ENCODE results near the gene BICC1. TPM values are rescaled to one million over a fixed set of nuclear protein-coding genes. Genes with fewer than 3 reads are reported as not detected.

The BICC1 gene
- total RNA-seq, 1 experiment from 2014 or later: not detected

DNA sequence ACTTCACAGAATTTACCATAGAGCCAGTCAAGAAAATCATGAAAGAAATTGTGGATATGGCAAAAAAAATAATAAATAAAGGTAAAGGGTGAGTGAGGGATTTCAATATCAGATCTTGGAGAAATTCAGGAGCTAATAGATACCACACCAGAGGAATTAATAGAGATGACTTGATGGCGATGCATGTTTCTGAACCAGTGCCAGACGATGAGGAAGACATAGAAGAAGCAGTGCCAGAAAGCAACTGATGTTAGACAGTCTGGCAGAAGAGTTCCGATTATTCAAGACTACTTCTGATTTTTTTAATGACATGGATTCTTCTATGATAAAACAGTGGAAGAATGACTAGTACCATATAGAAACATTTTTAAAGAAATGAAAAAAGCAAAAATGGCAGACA, 314.7 kb downstream of the BICC1 start:
- POLR2A ChIA-PET: no interaction called here
- intact Hi-C loops (cut with micrococcal nuclease): no loop called here
- Histone ChIP-seq H3K4me3 (replicated peaks in 1 of 2; ENCODE audit: low read depth in 1 of 2, low read length in 2 of 2) (no peak overlapping the region), H3K4me2 (ENCODE audit: low read length) (no peak overlapping the region), H3K79me2 (ENCODE audit: insufficient read depth, low read length) (no peaks in the 10 kb centered on the region), H3K9ac (ENCODE audit: low read length) (no peak overlapping the region), H3K27ac (ENCODE audit: low read depth, low read length) (no peak overlapping the region), H3K27me3 (ENCODE audit: insufficient read depth, low read length) (no peaks in the 10 kb centered on the region), H3K9me3 (ENCODE audit: control insufficient read depth in 1 of 2, insufficient read depth in 1 of 2, low read depth in 1 of 2, low read length in 2 of 2) (no peaks in the 10 kb centered on the region), H4K20me1 (ENCODE audit: insufficient read depth) (no peaks in the 10 kb centered on the region), H3K4me1 (ENCODE audit: control insufficient read depth in 1 of 2, insufficient read depth in 2 of 2, low read length in 2 of 2) (no peaks in the 10 kb centered on the region), H3K9me2 (ENCODE audit: insufficient read depth) (no peaks in the 10 kb centered on the region), H2AFZ (ENCODE audit: low read depth, low read length, poor library complexity, severe bottlenecking) (no peak overlapping the region), H3K36me3 (ENCODE audit: control insufficient read depth in 1 of 2, insufficient read depth in 2 of 2, low read length in 2 of 2) (no peaks in the 10 kb centered on the region)
- RAD21 ChIA-PET (ENCODE audit: low non-redundant PET in 1 of 2, low total read pairs in 2 of 2, uncharacterized antibody in 2 of 2, unreplicated experiment in 2 of 2): no interaction called here
- no TSS peak for BruUV-seq (replicated peaks)
- TF ChIP-seq EZH2phosphoT487 (IDR thresholded peaks at IDR 0.05; ENCODE audit: borderline replicate concordance): no peak
- no peak for TF ChIP-seq SRF (IDR thresholded peaks at IDR 0.05; ENCODE audit: low read depth)
- no peak for TF ChIP-seq ZNF274 (IDR thresholded peaks at IDR 0.05; ENCODE audit: low read depth, low read length)
- TF ChIP-seq EZH2 (IDR thresholded peaks at IDR 0.05): no peak
- TF ChIP-seq, protein P1, sequence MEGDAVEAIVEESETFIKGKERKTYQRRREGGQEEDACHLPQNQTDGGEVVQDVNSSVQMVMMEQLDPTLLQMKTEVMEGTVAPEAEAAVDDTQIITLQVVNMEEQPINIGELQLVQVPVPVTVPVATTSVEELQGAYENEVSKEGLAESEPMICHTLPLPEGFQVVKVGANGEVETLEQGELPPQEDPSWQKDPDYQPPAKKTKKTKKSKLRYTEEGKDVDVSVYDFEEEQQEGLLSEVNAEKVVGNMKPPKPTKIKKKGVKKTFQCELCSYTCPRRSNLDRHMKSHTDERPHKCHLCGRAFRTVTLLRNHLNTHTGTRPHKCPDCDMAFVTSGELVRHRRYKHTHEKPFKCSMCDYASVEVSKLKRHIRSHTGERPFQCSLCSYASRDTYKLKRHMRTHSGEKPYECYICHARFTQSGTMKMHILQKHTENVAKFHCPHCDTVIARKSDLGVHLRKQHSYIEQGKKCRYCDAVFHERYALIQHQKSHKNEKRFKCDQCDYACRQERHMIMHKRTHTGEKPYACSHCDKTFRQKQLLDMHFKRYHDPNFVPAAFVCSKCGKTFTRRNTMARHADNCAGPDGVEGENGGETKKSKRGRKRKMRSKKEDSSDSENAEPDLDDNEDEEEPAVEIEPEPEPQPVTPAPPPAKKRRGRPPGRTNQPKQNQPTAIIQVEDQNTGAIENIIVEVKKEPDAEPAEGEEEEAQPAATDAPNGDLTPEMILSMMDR (IDR thresholded peaks at IDR 0.05 in 2 of 3, conservative IDR thresholded peaks at IDR 0.05 in 1 of 3; ENCODE audit: borderline replicate concordance in 1 of 3, insufficient read depth in 1 of 3, low read depth in 2 of 3, low read length in 2 of 3): no peak
- TF ChIP-seq ZFX (IDR thresholded peaks at IDR 0.05): no peak
- TF ChIP-seq, protein P2, sequence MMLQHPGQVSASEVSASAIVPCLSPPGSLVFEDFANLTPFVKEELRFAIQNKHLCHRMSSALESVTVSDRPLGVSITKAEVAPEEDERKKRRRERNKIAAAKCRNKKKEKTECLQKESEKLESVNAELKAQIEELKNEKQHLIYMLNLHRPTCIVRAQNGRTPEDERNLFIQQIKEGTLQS (IDR thresholded peaks at IDR 0.05): no peak
- TF ChIP-seq, protein P3, sequence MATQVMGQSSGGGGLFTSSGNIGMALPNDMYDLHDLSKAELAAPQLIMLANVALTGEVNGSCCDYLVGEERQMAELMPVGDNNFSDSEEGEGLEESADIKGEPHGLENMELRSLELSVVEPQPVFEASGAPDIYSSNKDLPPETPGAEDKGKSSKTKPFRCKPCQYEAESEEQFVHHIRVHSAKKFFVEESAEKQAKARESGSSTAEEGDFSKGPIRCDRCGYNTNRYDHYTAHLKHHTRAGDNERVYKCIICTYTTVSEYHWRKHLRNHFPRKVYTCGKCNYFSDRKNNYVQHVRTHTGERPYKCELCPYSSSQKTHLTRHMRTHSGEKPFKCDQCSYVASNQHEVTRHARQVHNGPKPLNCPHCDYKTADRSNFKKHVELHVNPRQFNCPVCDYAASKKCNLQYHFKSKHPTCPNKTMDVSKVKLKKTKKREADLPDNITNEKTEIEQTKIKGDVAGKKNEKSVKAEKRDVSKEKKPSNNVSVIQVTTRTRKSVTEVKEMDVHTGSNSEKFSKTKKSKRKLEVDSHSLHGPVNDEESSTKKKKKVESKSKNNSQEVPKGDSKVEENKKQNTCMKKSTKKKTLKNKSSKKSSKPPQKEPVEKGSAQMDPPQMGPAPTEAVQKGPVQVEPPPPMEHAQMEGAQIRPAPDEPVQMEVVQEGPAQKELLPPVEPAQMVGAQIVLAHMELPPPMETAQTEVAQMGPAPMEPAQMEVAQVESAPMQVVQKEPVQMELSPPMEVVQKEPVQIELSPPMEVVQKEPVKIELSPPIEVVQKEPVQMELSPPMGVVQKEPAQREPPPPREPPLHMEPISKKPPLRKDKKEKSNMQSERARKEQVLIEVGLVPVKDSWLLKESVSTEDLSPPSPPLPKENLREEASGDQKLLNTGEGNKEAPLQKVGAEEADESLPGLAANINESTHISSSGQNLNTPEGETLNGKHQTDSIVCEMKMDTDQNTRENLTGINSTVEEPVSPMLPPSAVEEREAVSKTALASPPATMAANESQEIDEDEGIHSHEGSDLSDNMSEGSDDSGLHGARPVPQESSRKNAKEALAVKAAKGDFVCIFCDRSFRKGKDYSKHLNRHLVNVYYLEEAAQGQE (IDR thresholded peaks at IDR 0.05; ENCODE audit: low read depth): no peak
- TF ChIP-seq CBX3 (IDR thresholded peaks at IDR 0.05; ENCODE audit: low read depth): no peak
- no peak for TF ChIP-seq TCF7L2 (IDR thresholded peaks at IDR 0.05; ENCODE audit: borderline replicate concordance, extremely low read depth, insufficient read depth, insufficient read length)
- TF ChIP-seq ELF1 (IDR thresholded peaks at IDR 0.05; ENCODE audit: borderline replicate concordance, low read depth): no peak
- no peak for TF ChIP-seq EGR1 (IDR thresholded peaks at IDR 0.05; ENCODE audit: low read depth)
- TF ChIP-seq JUND (IDR thresholded peaks at IDR 0.05): no peak
- no peak for TF ChIP-seq ZBTB33 (IDR thresholded peaks at IDR 0.05; ENCODE audit: extremely low read depth, insufficient replicate concordance, low read length)
- no peak for TF ChIP-seq YY1 (IDR thresholded peaks at IDR 0.05; ENCODE audit: extremely low read depth, insufficient replicate concordance, low read depth, low read length)
- TF ChIP-seq, protein P4, sequence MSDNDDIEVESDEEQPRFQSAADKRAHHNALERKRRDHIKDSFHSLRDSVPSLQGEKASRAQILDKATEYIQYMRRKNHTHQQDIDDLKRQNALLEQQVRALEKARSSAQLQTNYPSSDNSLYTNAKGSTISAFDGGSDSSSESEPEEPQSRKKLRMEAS (IDR thresholded peaks at IDR 0.05): no peak
- ATAC-seq (no peak), DNase-seq (ENCODE audit: low read depth, low spot score) (no peak)
- CTCF ChIA-PET: no interaction called here
